Ectodermal cell (in vitro differentiated cells): ENCODE measurements around the gene POLR1E.
"Not testable (repeated sequence)": the region's sequence is repeated elsewhere in the genome, so short reads cannot be mapped to it uniquely, and the experiment has no call there.

Source experiments
- H3K27ac ChIP-seq: 2 replicates; pipeline ENCODE4 v1.7.0; 2013; ENCODE audit warnings: mild to moderate bottlenecking, low read depth, low read length; ENCODE audit not compliant: insufficient read depth, poor library complexity, severe bottlenecking
- H3K27me3 ChIP-seq: 2 replicates; pipeline ENCODE4 v1.7.0; 2013; ENCODE audit warnings: mild to moderate bottlenecking, low read length; ENCODE audit not compliant: insufficient read depth, control insufficient read depth, poor library complexity, severe bottlenecking
- H3K36me3 ChIP-seq: one replicate; pipeline ENCODE4 v1.7.0; 2013; ENCODE audit warnings: low read length; ENCODE audit not compliant: control insufficient read depth, insufficient read depth
- H3K4me1 ChIP-seq: one replicate; pipeline ENCODE4 v1.7.0; 2013; ENCODE audit warnings: low read length; ENCODE audit not compliant: control insufficient read depth, insufficient read depth
- H3K4me3 ChIP-seq: 2 replicates; pipeline ENCODE4 v1.7.0; 2013; ENCODE audit warnings: low read depth, low read length, control low read depth; ENCODE audit not compliant: insufficient read depth
- H3K9me3 ChIP-seq: 2 replicates; pipeline ENCODE4 v1.7.0; 2013; ENCODE audit warnings: mild to moderate bottlenecking, low read length, moderate library complexity; ENCODE audit not compliant: control insufficient read depth
- WGBS, 2 experiments: methylation state at CpG; one replicate each; pipeline ENCODE4 v1.1.7; 2013; ENCODE audit warnings: missing lambda C conversion rate in 2 of 2; 5-methylcytosine and 5-hydroxymethylcytosine counted together

Gene POLR1E

GRCh38 chr9:37477443-37477842, 8.3 kb upstream of the POLR1E start:
- 90 to 97% methylated on average over 4 of the region's 4 CpGs for WGBS, 2 experiments
- H3K4me1 ChIP-seq, H3K27me3 ChIP-seq, H3K9me3 ChIP-seq, H3K4me3 ChIP-seq, H3K36me3 ChIP-seq, H3K27ac ChIP-seq: not testable (repeated sequence)

- 86 to 87% methylated on average over 5 of the region's 5 CpGs for WGBS, 2 experiments
- not testable (repeated sequence) for H3K27me3 ChIP-seq, H3K9me3 ChIP-seq, H3K4me1 ChIP-seq, H3K36me3 ChIP-seq, H3K27ac ChIP-seq, H3K4me3 ChIP-seq
Measured at GRCh38 chr9:37477987-37478619, 7.6 kb upstream of the POLR1E start.

- H3K4me3 ChIP-seq: no peak overlapping the region
- H3K4me1 ChIP-seq: no peaks in the 10 kb centered on the region
- H3K36me3 ChIP-seq: no peaks in the 10 kb centered on the region
- 81 to 92% methylated on average over 1 to 2 of the region's 3 CpGs for WGBS, 2 experiments
- no peak overlapping the region for H3K27ac ChIP-seq
- no peaks in the 10 kb centered on the region for H3K27me3 ChIP-seq
- H3K9me3 ChIP-seq: no peaks in the 10 kb centered on the region
Measured at GRCh38 chr9:37480759-37481158, 5.0 kb upstream of the POLR1E start.

GRCh38 chr9:37486256-37486615, 488 bp downstream of the POLR1E start:
- no peaks in the 10 kb centered on the region for H3K27me3 ChIP-seq
- no peaks in the 10 kb centered on the region for H3K9me3 ChIP-seq
- H3K27ac ChIP-seq: no peak overlapping the region
- peak overlapping the region; percentile 82 for H3K4me3 ChIP-seq
- H3K36me3 ChIP-seq: no peaks in the 10 kb centered on the region
- whole genome bisulfite sequencing, 2 experiments: 3 to 5% methylated on average over 7 of the region's 7 CpGs
- H3K4me1 ChIP-seq: peaks cover 10% of the 10 kb centered on the region

GRCh38 chr9:37486616-37487548, 1.1 kb downstream of the POLR1E start:
- Histone ChIP-seq H3K27ac (no peak overlapping the region), H3K36me3 (no peaks in the 10 kb centered on the region)
- 57 to 61% methylated on average over 7 of the region's 7 CpGs for WGBS, 2 experiments

GRCh38 chr9:37491939-37492338, 6.2 kb downstream of the POLR1E start:
- H3K4me3 ChIP-seq: no peak overlapping the region
- WGBS, 2 experiments: 80 to 100% methylated on average over 1 of the region's 1 CpG
- H3K9me3 ChIP-seq: no peaks in the 10 kb centered on the region
- H3K27ac ChIP-seq: no peak overlapping the region
- peaks cover 29% of the 10 kb centered on the region for H3K36me3 ChIP-seq
- no peaks in the 10 kb centered on the region for H3K27me3 ChIP-seq
- peaks cover 2% of the 10 kb centered on the region for H3K4me1 ChIP-seq

More at GRCh38 chr9:37486616-37487548, 1.1 kb downstream of the POLR1E start:
- Histone ChIP-seq H3K9me3 (no peaks in the 10 kb centered on the region), H3K4me3 (peak overlapping the region; percentile 82), H3K27me3 (no peaks in the 10 kb centered on the region), H3K4me1 (peaks cover 10% of the 10 kb centered on the region)

GRCh38 chr9:37495571-37495970, 9.8 kb downstream of the POLR1E start:
- Histone ChIP-seq H3K9me3 (no peaks in the 10 kb centered on the region), H3K27me3 (no peaks in the 10 kb centered on the region), H3K36me3 (peaks cover 44% of the 10 kb centered on the region), H3K4me3 (no peak overlapping the region), H3K4me1 (no peaks in the 10 kb centered on the region), H3K27ac (no peak overlapping the region)
- 95 to 96% methylated on average over 5 of the region's 5 CpGs for WGBS, 2 experiments

- H3K4me3 ChIP-seq: no peak overlapping the region
- peaks cover 44% of the 10 kb centered on the region for H3K36me3 ChIP-seq
- WGBS, 2 experiments: 70 to 73% methylated on average over 4 of the region's 4 CpGs
- no peaks in the 10 kb centered on the region for H3K4me1 ChIP-seq
- H3K27me3 ChIP-seq: no peaks in the 10 kb centered on the region
- H3K27ac ChIP-seq: no peak overlapping the region
- no peaks in the 10 kb centered on the region for H3K9me3 ChIP-seq
Measured at GRCh38 chr9:37496020-37496419, 10.3 kb downstream of the POLR1E start.

GRCh38 chr9:37497320-37497719, 11.6 kb downstream of the POLR1E start:
- Histone ChIP-seq H3K4me1 (no peaks in the 10 kb centered on the region), H3K27ac (no peak overlapping the region), H3K27me3 (no peaks in the 10 kb centered on the region), H3K4me3 (no peak overlapping the region), H3K36me3 (peaks cover 51% of the 10 kb centered on the region), H3K9me3 (no peaks in the 10 kb centered on the region)
- WGBS, 2 experiments: 94 to 95% methylated on average over 3 of the region's 3 CpGs

- Histone ChIP-seq H3K36me3 (peaks cover 48% of the 10 kb centered on the region), H3K27me3 (no peaks in the 10 kb centered on the region), H3K4me3 (no peak overlapping the region), H3K9me3 (no peaks in the 10 kb centered on the region), H3K4me1 (no peaks in the 10 kb centered on the region), H3K27ac (no peak overlapping the region)
- WGBS, 2 experiments: 48 to 57% methylated on average over 3 of the region's 3 CpGs
Measured at GRCh38 chr9:37498457-37498856, 12.7 kb downstream of the POLR1E start.
